ENCODE data around the gene TRABD2B.

DNA sequence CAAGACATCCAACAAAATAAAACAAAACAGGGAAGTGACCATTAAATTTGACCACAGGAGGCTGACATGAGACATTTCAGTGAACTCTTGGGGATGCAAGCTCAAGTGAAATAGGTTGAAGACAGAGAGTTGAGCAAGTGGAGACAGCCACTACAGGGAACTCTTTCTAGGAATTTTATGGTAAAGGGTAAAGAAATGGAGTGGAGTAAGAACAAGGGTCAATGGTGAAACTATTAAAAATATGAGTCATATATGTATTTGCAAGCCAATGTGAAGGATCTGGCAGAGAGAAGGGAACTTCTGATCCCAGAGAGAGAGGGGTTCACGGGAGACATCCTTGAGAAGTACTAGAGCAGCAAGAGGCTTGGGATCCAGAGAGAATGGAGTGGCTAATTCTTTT lies 9.1 kb upstream of the TRABD2B start:
- TF ChIP-seq, protein P1, sequence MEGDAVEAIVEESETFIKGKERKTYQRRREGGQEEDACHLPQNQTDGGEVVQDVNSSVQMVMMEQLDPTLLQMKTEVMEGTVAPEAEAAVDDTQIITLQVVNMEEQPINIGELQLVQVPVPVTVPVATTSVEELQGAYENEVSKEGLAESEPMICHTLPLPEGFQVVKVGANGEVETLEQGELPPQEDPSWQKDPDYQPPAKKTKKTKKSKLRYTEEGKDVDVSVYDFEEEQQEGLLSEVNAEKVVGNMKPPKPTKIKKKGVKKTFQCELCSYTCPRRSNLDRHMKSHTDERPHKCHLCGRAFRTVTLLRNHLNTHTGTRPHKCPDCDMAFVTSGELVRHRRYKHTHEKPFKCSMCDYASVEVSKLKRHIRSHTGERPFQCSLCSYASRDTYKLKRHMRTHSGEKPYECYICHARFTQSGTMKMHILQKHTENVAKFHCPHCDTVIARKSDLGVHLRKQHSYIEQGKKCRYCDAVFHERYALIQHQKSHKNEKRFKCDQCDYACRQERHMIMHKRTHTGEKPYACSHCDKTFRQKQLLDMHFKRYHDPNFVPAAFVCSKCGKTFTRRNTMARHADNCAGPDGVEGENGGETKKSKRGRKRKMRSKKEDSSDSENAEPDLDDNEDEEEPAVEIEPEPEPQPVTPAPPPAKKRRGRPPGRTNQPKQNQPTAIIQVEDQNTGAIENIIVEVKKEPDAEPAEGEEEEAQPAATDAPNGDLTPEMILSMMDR (IDR thresholded peaks at IDR 0.05; ENCODE audit: insufficient read depth, low read length, poor library complexity, severe bottlenecking): no peak
- TF ChIP-seq EZH2phosphoT487 (conservative IDR thresholded peaks at IDR 0.05; ENCODE audit: low read length): no peak
